NT2/D1 (cell line): Measurements from ENCODE around the gene MCF2L.
"Not testable (repeated sequence)": the region's sequence is repeated elsewhere in the genome, so short reads cannot be mapped to it uniquely, and the experiment has no call there.

Experiments
- DNase-seq: peaks from one replicate; pipeline ENCODE4 v3.0.0-alpha.2; 2011; ENCODE audit warnings: low read depth, low spot score
- H3K27me3 ChIP-seq: 2 replicates; pipeline ENCODE4 v1.6.0; 2011; ENCODE audit warnings: mild to moderate bottlenecking; ENCODE audit not compliant: insufficient read length, insufficient read depth
- H3K36me3 ChIP-seq: 2 replicates; pipeline ENCODE4 v1.6.1; 2011; ENCODE audit warnings: mild to moderate bottlenecking, low read length, mixed read lengths; ENCODE audit not compliant: insufficient read depth, insufficient read length
- H3K4me1 ChIP-seq: 2 replicates; pipeline ENCODE4 v1.5.1; 2011; ENCODE audit not compliant: insufficient read depth, insufficient read length
- H3K4me3 ChIP-seq: 2 replicates; pipeline ENCODE4 v1.5.1; 2011; ENCODE audit warnings: low read depth; ENCODE audit not compliant: insufficient read length
- H3K9ac ChIP-seq: 2 replicates; pipeline ENCODE4 v1.6.0; 2011; ENCODE audit warnings: low read depth; ENCODE audit not compliant: insufficient read length
- H3K9me3 ChIP-seq: 2 replicates; pipeline ENCODE4 v1.5.1; 2011; ENCODE audit warnings: mild to moderate bottlenecking, low read length; ENCODE audit not compliant: insufficient read depth
- SUZ12 ChIP-seq: IDR thresholded peaks from 2 replicates; pipeline ENCODE4 v1.6.1; 2011; ENCODE audit not compliant: insufficient read length, insufficient read depth; ENCODE audit errors: extremely low read depth
- YY1 ChIP-seq: IDR thresholded peaks from 2 replicates; pipeline ENCODE4 v1.6.1; 2011; ENCODE audit not compliant: insufficient read length, insufficient read depth
- ZNF274 ChIP-seq: IDR thresholded peaks from 2 replicates; pipeline ENCODE4 v1.6.1; 2011; ENCODE audit warnings: mild to moderate bottlenecking, low read depth, low read length

MCF2L gene

DNA sequence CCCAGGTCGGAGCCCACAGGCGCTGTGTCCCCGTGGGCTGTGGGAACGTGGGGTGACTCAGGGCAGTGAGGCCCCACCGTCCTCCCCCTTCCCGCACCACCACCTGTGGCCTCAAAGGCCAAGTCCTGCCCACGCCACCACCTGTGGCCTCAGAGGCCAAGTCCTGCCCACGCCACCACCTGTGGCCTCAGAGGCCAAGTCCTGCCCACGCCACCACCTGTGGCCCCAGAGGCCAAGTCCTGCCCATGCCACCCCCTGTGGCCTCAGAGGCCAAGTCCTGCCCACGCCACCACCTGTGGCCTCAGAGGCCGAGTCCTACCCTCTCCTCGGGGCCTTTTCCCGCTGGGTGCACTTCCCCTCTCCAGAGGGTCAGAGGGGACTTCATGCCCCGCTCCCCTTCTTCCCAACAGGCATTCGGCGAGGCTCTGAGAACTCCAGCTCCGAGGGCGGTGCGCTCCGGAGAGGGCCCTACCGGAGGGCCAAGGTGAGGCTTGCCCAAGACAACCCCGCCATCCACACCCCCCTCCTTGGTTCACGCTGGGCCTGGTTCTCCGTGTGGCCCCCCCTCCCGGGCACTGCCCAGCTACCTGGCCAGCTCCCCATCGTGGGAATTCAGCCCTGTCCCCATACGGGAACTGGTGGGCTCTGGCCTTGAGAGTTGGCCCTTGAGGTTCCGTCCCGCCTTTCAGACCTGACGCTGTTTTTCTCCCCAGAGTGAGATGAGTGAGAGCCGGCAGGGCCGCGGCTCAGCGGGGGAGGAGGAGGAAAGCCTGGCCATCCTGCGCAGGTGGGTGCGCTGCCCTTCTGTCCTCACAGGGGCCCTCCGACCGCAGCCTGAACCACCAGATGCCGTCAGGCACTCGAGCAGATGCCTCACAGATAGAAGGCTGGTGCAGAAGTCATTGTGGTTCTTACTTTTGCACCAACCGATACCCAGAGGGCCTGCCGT lies 109.2 kb downstream of the MCF2L start:
- H3K36me3 ChIP-seq: no peaks in the 10 kb centered on the region

DNA sequence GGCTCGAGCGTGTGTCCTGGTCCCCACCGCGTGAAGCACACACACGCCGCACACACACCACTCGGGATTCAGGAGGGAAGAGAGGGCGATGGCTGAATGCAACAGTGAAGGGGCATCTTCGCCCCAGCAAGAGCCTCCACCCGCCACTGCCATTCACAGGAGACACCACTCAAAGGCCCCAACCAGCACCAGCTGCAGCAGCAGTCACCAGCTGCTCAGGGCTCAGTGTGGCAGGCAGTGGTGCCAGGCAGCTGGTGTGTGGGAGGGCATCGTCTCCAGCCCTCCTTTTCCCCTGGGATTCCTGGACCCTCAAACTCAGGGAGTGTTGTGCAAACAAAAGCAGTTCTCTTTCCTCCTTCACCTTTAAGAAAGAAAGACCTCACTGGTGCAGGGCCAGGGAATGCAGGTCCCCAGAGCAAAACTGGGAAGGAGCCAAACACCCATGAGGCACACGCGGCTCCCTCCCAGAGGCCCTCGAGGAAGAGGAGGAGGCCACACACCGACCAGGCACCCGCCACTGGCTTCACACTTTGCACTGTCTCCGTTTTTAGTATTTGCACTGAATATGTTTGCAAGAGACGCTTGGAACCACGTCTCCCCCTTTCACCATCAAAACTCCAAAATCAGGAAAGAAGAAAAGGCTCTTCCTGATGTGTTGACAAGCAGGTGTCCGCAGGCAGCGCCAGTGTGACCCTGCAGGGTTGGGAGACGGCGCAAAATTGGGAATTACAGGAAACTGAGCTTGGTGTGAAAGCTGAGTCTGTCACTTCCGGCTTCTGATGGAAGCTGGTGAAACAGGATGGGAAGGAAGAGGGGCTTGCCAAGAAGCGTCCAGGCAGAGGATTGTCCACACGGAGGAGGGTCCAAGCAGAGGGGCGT lies 110.1 kb downstream of the MCF2L start:
- Histone ChIP-seq H3K9ac (no peak overlapping the region), H3K27me3 (no peaks in the 10 kb centered on the region), H3K4me1 (no peaks in the 10 kb centered on the region), H3K9me3 (no peaks in the 10 kb centered on the region), H3K36me3 (no peaks in the 10 kb centered on the region), H3K4me3 (no peak overlapping the region)
- no peak for DNase-seq
- TF ChIP-seq ZNF274: no peak

More for the DNA sequence above, 109.2 kb downstream of the MCF2L start:
- Histone ChIP-seq H3K9me3 (no peaks in the 10 kb centered on the region), H3K4me3 (no peak overlapping the region), H3K4me1 (no peaks in the 10 kb centered on the region), H3K27me3 (no peaks in the 10 kb centered on the region), H3K9ac (no peak overlapping the region)
- no peak for DNase-seq
- no peak for TF ChIP-seq SUZ12

DNA sequence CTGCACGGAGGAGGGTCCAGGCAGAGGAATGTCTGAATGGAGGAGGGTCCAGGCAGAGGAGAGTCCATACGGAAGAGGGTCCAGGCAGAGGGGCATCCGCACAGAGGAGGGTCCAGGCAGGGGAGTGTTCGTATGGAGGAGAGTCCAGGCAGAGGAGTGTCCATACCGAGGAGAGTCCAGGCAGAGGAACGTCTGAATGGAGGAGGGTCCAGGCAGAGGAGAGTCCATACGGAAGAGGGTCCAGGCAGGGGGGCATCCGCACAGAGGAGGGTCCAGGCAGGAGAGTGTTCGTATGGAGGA lies 110.7 kb downstream of the MCF2L start:
- not testable (repeated sequence) for H3K9me3 ChIP-seq, H3K4me1 ChIP-seq, H3K36me3 ChIP-seq, H3K9ac ChIP-seq, H3K4me3 ChIP-seq, H3K27me3 ChIP-seq, DNase-seq

DNA sequence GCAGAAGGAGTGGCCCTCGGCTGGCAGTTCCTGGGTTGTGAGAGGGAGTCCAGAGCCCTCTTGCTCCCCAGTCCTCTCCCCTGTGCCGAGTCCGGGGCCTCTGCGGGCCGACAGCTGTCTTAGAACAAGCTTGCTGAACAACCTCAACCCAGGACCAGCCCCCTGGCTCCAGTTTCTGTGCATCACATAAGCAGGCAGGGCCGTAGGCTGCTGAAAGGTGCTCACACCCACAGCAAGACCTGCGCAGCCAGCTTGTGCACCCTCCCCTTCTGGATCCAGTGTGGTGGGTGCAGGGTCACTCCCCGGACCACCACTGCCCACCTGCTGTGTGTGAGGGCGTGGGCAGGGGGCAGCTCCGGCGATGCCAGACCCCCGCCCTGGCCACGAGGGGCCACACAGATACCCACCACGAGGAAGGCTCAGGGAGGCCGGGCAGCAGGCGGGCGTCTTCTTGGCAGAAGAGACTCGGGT lies 111.4 kb downstream of the MCF2L start:
- H3K36me3 ChIP-seq: no peaks in the 10 kb centered on the region
- TF ChIP-seq ZNF274 (no peak), YY1 (no peak), SUZ12 (no peak)
- H3K9me3 ChIP-seq: no peaks in the 10 kb centered on the region
- H3K27me3 ChIP-seq: no peaks in the 10 kb centered on the region
- no peak for DNase-seq
- H3K9ac ChIP-seq: no peak overlapping the region
- H3K4me3 ChIP-seq: no peak overlapping the region
- H3K4me1 ChIP-seq: no peaks in the 10 kb centered on the region

DNA sequence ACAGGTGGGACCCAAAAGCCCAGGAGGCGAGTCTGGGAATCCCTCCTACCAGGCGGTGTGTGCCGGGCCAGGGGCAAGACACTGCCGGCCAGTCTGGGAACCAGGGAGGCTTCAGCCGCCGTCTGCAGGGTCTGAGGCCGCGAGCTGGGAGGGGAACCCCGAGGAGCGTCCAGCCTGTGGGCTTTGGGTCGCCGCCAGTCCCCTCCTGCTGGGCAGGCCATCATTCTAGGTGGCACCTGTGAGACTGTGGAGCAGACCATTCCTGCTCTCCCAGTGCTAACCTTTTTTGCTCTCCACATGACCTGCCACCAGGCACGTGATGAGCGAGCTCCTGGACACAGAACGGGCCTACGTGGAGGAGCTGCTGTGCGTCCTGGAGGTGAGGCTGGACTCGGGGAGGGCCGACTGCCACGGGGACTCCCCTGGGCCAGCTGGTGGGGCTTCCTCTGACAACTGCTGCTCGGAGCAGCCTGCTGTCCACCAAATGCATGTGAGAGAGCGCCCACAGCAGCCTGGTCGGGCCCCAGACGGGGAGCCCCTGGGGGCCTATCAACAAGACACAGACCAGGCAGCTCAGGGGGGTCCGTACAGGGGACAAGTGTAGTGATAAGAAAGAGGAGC lies 112.0 kb downstream of the MCF2L start:
- no peak for DNase-seq
- H3K9me3 ChIP-seq: no peaks in the 10 kb centered on the region
- no peaks in the 10 kb centered on the region for H3K27me3 ChIP-seq
- no peaks in the 10 kb centered on the region for H3K4me1 ChIP-seq
- H3K9ac ChIP-seq: no peak overlapping the region
- no peak for TF ChIP-seq YY1
- no peak for TF ChIP-seq ZNF274
- no peak for TF ChIP-seq SUZ12
- no peak overlapping the region for H3K4me3 ChIP-seq
- no peaks in the 10 kb centered on the region for H3K36me3 ChIP-seq

DNA sequence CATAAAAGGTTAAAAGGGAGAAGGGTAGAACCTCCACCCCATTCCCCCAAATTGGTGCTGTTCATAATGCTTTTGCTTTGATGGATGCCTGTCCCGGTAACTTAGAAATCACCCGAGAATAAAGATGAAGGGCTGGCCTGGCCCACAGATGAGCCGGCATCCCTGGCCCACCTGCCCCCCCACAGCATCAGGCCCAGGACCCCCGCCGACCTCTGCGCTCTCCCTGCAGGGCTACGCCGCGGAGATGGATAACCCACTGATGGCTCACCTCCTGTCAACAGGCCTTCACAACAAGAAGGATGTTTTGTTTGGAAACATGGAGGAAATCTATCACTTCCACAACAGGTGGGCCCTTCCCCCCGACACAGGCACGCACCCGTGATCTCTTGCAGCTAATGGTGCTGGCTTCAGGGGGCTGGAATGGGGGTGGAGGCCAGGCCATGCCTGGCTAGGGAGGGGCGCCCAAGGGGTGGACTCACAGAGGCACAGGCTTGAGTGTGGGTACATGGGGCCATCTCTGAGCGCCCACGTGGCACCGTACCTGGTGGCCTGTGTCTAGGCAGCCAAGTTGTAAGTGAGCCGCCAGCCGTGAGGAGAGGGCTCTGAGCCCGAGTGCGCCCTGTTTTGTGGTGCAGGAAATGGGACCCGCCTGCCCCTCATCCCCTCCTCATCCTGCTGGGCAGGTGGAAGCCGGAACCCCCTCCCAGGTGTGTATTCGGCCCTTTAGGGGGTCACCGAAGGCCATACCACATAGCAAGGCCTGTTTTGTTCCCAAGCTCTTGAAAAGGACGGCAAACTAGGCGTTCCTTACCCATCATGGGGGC lies 113.4 kb downstream of the MCF2L start:
- no peak for DNase-seq
- Histone ChIP-seq H3K9ac (no peak overlapping the region), H3K9me3 (no peaks in the 10 kb centered on the region), H3K27me3 (no peaks in the 10 kb centered on the region), H3K4me3 (no peak overlapping the region), H3K36me3 (no peaks in the 10 kb centered on the region), H3K4me1 (peaks cover 4% of the 10 kb centered on the region)
- TF ChIP-seq SUZ12 (no peak), YY1 (no peak), ZNF274 (no peak)
